HepG2 (cell line): ENCODE results near the gene FALEC. TPM values are rescaled to one million over a fixed set of nuclear protein-coding genes. Genes with fewer than 3 reads are reported as not detected.

Source experiments
- ATF5 ChIP-seq: sonication (generic); formaldehyde crosslinking; IDR thresholded peaks from 2 replicates; pipeline ENCODE4 v1.4.0; 2020; ENCODE audit warnings: mild to moderate bottlenecking, low read depth, missing genetic modification reagents
- BCL3 ChIP-seq: sonication (generic); formaldehyde crosslinking; IDR thresholded peaks from 2 replicates; pipeline ENCODE4 v1.5.1; 2020; ENCODE audit warnings: mild to moderate bottlenecking, missing genetic modification reagents, moderate library complexity
- KLF9 ChIP-seq: IDR thresholded peaks from 2 replicates; pipeline ENCODE4 v1.6.1; 2016; ENCODE audit warnings: low read depth
- MEF2D ChIP-seq: sonication (generic); formaldehyde crosslinking; IDR thresholded peaks from 2 replicates; pipeline ENCODE4 v1.5.1; 2020; ENCODE audit warnings: mild to moderate bottlenecking, missing genetic modification reagents
- POLR2G ChIP-seq: fragments of 200-400 bp; formaldehyde crosslinking; IDR thresholded peaks from 2 replicates; pipeline ENCODE4 v1.6.1; 2018; ENCODE audit warnings: mild to moderate bottlenecking, low read depth, low read length, moderate library complexity
- SNAPC4 ChIP-seq: sonication (generic); formaldehyde crosslinking; IDR thresholded peaks from 2 replicates; pipeline ENCODE4 v1.4.0; 2020; ENCODE audit warnings: mild to moderate bottlenecking, missing genetic modification reagents
- SRSF1 ChIP-seq: fragments of 200-400 bp; formaldehyde crosslinking; optimal IDR thresholded peaks from 2 replicates; pipeline ENCODE3; 2017; ENCODE audit warnings: mild to moderate bottlenecking, low read depth, low read length, moderate library complexity
- THAP9 ChIP-seq: sonication (generic); formaldehyde crosslinking; IDR thresholded peaks from 2 replicates; pipeline ENCODE4; 2020; ENCODE audit warnings: missing genetic modification reagents, mild to moderate bottlenecking, borderline replicate concordance
- ZNF431 ChIP-seq: sonication (generic); formaldehyde crosslinking; IDR thresholded peaks from 2 replicates; pipeline ENCODE4 v1.9.0; 2022; ENCODE audit warnings: missing genetic modification reagents, low read depth, mild to moderate bottlenecking, borderline replicate concordance
- ZNF547 ChIP-seq: sonication (generic); formaldehyde crosslinking; IDR thresholded peaks from 2 replicates; pipeline ENCODE4 v1.5.1; 2020; ENCODE audit warnings: mild to moderate bottlenecking, missing genetic modification reagents
- ZNF772 ChIP-seq: sonication (generic); formaldehyde crosslinking; IDR thresholded peaks from 2 replicates; pipeline ENCODE4 v1.5.0; 2020; ENCODE audit warnings: mild to moderate bottlenecking, missing genetic modification reagents
- ZNF850 ChIP-seq: sonication (generic); formaldehyde crosslinking; conservative IDR thresholded peaks from 2 replicates; pipeline ENCODE4 v1.9.0; 2021; ENCODE audit warnings: mild to moderate bottlenecking, missing genetic modification reagents
- polyA plus RNA-seq, 8 experiments: library from polyadenylated mRNA; depleted of rRNA in 3 of 8; stranded (reverse) in 7 of 8; unstranded in 1 of 8; fragments of >200 nt; fragmentation: Illumina TruSeq in 4 of 8; extraction: Trizol in 4 of 8; gene quantifications; 2 replicates each; pipeline versions ENCODE4 v1.2.1 to v1.2.3, GENCODE V29; 2011 to 2016; ENCODE audit warnings: low read depth in 4 of 8, missing spikeins in 1 of 8, mixed read lengths in 1 of 8; ENCODE audit not compliant: insufficient read depth in 1 of 8
- total RNA-seq, 5 experiments: library from RNA; depleted of rRNA; stranded (reverse); fragments of >200 nt; fragmentation: Illumina TruSeq; extraction: Trizol; gene quantifications; 2 replicates each; pipeline ENCODE4 v1.2.3, GENCODE V29; 2016; ENCODE audit warnings: low read depth in 1 of 5

The FALEC gene
- total and polyA plus RNA-seq, 2 of the 13 experiments (the other 11 are each of a cell fraction or from before 2014, with no cell fraction given) = 0.33 to 0.71 TPM

- TF ChIP-seq THAP9 (CRISPR knock-in tag) (0 out of 2 replicates have a peak, but pooled peaks have one; percentile 6), ZNF431 (CRISPR knock-in tag) (no peak), KLF9 (CRISPR knock-in tag) (0 out of 2 replicates have a peak, but pooled peaks have one; percentile 19), ZNF772 (peak; percentile 68; the same call in 1 of the 2 replicates), SNAPC4 (CRISPR knock-in tag) (peak; percentile 50), ZNF547 (peak; percentile 68; the same call in 1 of the 2 replicates), SRSF1 (peak; percentile 79), MEF2D (peak; percentile 93), POLR2G (peak; percentile 71), BCL3 (CRISPR knock-in tag) (0 out of 2 replicates have a peak, but pooled peaks have one; percentile 23), ZNF850 (CRISPR knock-in tag) (0 out of 2 replicates have a peak, but pooled peaks have one; percentile 40), ATF5 (CRISPR knock-in tag) (peak; percentile 59; the same call in 1 of the 2 replicates)
Measured at GRCh38 chr1:150515328-150516049, at the start of gene FALEC (continued).
